Adrenal gland (tissue), 5 donors: ENCODE measurements around the gene MDK.

Experiments
- POLR2A ChIP-seq, 2 donors: fragments of 450-650 bp; IDR thresholded peaks; one replicate each; pipeline ENCODE4 v1.6.1; 2017; ENCODE audit warnings: antibody characterized with exemption in 2 of 2, mild to moderate bottlenecking in 2 of 2, moderate library complexity in 1 of 2
- TF ChIP-seq, protein P1 (sequence below), 6 experiments: fragments of 450-650 bp in 4 of 6; fragments of 200-600 bp in 2 of 6; sonication (generic) in 1 of 6; IDR thresholded peaks; 1 replicate in 5 of 6; 2 replicates in 1 of 6; pipeline versions ENCODE4 v1.5.1 to v1.8.0; 2016 to 2021; ENCODE audit warnings: antibody characterized with exemption in 6 of 6, mild to moderate bottlenecking in 2 of 6, moderate library complexity in 1 of 6
- donor health status: DM: no; HTN: no; CAD: no.

DNA sequence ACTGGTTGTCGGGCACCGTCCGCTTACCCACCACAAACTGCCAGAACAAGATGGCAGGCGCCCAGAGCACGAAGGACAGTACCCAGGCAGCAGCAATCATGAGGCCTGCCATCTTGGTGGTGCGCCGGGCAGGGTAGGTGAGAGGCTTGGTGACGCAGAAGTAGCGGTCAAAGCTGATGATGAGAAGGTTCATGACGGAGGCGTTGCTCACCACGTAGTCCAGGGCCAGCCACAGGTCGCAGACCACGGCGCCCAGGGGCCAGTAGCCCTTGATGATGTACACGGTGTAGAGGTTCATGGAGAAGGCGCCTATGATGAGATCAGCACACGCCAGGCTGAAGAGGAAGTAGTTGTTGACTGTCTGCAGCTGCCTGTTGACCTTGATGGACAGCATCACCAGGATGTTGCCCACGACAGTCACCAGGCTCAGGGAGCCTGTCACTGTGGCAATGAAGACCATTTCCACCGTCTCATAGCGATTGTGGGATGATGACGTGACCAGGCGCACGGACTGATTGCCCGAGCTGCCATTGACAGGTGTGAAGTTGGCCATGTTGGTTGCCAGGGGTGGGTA is 4.6 kb downstream of the MDK start:
- TF ChIP-seq, protein P1, sequence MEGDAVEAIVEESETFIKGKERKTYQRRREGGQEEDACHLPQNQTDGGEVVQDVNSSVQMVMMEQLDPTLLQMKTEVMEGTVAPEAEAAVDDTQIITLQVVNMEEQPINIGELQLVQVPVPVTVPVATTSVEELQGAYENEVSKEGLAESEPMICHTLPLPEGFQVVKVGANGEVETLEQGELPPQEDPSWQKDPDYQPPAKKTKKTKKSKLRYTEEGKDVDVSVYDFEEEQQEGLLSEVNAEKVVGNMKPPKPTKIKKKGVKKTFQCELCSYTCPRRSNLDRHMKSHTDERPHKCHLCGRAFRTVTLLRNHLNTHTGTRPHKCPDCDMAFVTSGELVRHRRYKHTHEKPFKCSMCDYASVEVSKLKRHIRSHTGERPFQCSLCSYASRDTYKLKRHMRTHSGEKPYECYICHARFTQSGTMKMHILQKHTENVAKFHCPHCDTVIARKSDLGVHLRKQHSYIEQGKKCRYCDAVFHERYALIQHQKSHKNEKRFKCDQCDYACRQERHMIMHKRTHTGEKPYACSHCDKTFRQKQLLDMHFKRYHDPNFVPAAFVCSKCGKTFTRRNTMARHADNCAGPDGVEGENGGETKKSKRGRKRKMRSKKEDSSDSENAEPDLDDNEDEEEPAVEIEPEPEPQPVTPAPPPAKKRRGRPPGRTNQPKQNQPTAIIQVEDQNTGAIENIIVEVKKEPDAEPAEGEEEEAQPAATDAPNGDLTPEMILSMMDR (IDR thresholded peaks at IDR 0.05) = no peak
- TF ChIP-seq POLR2A (IDR thresholded peaks at IDR 0.05) = no peak
